Stimulated activated CD4-positive, alpha-beta T cell treated with anti-CD3 and anti-CD28 coated beads, Interleukin-4, amount 100 ng/mL, for 4 hours (primary cell): ENCODE results near the gene PTPRT.
"Not testable (repeated sequence)": the region's sequence is repeated elsewhere in the genome, so short reads cannot be mapped to it uniquely, and the experiment has no call there.

ENCODE experiments used
- DNase-seq, 2 experiments: peaks; one replicate each; pipeline ENCODE4 v3.0.0-alpha.2; 2020

Gene PTPRT

DNA sequence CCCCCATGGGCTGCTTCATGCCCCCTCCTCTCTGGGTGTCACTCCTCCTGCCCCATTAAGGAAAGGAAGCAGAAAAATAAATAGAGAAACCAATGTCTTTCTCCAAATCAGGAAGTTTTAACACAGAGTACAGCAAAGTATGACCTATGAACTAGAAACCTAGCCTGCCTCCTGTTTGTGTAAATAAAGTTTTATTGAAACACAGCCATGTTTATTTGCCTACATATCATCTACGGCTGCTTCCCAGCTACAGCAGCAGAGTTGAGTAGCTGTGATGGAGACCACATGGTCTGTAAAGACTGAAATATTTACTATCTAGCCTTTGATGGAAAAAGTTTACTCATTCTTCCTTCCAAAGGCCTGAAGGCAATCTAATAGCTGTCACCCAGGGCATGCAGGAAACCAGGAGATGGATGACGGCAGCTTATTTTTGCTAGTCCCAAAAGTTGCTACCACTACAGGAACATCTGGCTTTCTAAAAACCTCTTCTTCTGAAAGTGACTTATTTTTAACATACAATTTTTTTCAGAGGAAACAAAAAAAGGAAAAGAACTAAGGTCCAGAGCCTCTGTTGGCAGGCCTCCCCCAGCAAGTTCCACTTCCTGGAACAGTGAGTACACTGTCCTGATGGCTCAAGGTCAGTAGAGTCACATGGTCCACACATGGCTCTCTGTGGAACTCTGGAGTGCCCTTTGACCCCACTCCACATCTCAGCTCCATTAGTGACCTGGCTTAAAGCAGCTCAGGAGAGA, 287.8 kb downstream of the PTPRT start:
- no peak for DNase-seq

DNA sequence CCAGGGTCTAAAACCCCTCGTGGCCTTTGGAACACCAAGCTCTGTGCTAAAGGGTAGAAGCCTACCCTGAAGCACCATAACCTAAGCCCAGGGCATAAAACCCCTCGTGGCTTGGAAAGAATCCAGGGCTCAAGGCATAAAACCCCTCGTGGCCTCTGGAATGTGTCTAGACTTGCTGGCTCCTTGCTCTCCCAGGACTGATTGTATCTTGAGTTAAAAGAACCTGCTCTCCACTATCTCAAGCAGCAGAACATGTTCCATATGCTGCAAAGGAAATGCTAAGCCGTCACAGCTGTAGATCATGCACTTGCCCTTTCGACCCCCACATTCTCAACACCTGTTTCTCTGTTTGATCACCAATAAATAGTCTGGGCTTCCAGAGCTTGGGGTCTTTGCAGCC, 288.9 kb downstream of the PTPRT start:
- DNase-seq = not testable (repeated sequence)

DNA sequence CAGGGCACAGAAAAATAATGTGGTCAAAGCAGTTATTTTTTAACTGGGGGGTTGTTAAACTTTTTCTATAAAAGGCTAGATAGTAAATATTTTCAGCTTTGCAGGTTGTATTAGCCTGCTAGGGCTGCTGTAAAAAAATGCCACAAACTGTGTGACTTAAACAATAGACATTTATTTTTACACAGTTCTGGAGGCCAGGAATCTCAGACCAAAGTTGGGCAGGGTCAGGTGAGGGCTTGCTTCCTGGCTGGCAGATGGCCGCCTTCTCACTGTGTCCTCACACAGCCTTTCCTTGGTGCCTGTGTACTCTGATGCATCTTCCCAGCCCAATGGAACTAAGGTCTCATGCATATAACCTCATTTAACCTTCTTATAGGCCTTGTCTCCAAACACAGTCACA, 294.7 kb downstream of the PTPRT start:
- no peak for DNase-seq

DNA sequence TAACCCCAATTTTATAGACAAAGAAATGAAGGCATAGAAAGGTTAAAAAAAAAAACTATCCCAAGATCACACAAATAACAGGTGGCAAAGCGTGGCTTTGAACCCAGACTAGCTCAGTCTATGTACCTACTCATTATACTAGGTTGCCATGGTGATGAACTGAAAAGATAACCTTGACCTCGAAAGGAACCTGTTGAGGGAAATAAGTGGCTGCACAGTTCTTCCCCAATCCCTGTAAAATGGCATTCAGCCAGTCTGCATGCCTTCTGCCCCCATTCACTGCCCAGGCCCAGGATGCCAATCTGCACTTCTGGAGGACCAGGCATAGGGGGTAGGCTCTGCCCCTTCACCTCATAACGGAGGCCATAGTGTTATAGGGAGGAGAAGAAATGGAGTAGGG, 295.2 kb downstream of the PTPRT start:
- DNase-seq = no peak

DNA sequence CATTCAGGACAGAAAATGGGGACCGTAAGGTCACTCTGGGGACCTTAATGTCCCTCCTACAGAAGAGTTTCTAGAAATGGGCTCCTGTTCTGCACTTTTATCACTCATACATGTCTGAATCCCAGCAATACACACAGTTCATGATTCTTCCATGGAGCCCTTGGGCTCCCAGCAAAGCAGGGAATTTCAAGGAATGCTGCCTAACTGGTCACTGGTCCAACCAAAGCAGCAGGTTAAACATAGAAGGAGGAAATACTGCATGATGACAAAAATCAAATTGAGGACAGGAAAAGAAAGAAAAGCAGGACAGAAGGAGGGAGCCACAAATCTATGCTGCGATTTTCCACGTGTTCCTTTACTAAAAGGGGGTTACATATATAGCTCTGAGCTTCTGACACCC, 300.2 kb downstream of the PTPRT start:
- DNase-seq = no peak

DNA sequence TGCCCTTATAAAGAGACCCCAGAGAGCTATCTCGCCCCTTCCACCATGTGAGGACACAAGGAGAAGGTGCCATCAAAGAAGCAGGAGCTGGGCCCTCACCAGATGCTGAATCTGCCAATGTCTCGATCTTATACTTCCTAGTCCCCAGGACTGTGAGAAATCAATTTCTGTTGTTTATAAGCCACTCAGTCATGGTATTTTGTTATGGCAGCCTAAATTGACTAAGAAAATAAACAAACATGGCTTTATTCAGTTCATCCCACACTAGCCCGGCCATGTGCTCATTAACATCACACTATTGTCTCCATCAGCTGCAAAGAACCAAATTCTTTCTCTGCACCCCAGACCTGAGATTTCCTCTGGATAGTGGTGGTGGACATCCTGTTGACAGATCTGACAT, 302.4 kb downstream of the PTPRT start:
- no peak for DNase-seq

DNA sequence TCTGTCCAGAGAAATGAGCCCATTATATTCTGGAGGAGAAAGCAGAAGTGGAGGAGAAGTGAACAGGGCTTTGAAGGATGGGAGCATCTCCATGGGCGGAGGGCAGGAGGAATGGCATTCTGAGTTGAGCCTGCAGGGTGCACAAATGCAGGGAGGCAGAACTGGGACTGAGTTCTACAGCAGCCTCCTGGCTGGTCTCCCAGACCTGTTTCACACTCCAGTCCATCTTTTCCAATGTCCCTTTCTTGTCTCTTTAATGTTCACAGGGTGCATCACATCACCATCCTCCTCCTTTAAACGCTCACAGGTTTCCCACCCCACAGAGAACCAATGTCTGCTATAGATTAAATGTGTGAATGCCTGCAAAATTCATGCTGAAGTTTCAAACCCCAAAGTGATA, 302.9 kb downstream of the PTPRT start:
- no peak for DNase-seq

DNA sequence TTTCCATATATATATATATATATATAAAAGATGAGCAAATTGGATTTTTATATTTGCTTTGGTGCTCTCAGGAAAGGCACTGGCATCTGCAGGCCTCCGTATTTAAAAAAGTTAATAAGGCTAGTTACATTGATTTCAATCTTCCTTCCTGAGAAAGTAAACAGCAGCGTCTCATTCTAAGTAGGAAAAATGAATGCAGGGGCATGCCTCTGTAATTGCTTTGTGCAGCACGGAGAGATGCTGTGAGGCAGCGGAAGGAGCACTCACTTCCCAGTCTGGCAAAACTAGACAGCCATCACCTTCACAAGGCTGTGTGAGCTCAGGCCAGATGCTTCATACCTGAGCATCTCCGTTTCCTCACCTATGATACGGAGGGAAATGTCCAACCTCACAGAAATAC, 303.7 kb downstream of the PTPRT start:
- no peak for DNase-seq

DNA sequence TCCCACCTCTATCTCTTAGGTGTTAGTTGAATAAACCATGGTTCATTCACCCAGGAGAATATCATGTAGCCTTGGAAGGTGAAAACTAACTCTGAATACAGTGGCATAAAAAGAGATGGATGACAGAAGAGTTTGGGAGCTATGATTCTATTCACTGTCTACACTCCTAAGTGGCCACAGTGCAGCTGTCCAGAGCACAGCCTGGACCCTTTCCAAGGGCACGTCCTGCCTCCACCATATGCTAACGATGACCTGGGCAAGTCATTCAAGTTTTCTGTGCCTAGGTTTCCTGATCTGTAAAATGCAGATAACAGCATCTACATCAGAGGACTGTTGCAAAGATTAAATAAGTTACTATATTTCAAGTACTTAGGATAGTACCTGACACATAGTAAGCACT, 314.1 kb downstream of the PTPRT start:
- DNase-seq = no peak

DNA sequence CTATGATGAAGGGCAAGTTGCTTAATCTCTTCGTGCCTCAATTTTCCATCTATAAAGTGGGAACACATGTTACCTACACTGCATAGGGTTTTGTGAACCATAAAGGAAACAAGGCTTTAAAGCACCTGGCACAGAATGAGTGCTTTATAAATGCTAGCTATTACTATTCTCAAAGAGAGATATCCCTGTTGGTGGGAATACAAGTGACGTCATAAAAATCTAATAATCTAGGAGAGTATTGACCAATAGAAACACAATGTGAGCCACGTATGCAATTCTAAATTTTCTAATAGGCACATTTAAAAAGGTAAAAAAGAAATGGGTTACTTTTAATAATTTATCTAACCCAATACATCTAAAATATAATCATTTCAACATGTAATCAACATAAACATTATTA, 316.4 kb downstream of the PTPRT start:
- DNase-seq = no peak

DNA sequence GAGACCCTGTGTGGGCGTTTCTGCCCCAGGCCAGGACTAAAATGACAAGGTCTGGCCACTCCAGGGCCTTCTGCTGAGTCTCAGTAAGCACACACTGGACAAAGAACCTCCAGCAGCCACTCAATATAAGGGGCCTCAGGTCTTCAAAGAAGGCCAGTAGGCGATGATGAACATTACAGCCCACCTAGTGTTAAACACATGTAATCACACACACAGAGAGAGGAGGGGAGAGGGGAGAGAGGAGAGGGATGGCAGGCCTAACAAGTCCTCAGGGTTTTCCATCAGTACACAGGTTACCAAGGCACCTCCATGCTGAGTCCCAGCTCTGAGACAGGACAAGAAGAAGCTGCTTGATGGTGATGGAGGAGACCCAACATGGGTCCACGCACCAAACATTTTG, 325.6 kb downstream of the PTPRT start:
- no peak for DNase-seq

DNA sequence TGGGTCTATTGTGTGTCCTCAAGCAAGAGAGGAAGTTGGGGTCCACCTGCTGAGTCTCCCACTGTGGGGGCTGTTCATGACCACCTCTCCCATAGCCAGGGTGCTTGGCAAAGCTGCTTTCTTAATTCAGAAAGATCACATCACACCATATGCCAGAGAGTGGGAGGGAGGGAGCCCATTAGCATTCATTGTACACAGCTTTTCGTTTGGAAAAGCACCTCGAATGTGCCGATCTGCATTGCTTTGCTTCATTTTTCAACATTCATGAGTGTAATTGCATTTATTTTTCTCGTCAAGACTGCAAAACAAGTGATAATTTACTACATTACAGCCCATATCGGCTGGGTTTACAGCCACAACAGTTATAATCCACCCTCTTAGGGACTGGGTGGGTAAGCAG, 327.3 kb downstream of the PTPRT start:
- DNase-seq = no peak

DNA sequence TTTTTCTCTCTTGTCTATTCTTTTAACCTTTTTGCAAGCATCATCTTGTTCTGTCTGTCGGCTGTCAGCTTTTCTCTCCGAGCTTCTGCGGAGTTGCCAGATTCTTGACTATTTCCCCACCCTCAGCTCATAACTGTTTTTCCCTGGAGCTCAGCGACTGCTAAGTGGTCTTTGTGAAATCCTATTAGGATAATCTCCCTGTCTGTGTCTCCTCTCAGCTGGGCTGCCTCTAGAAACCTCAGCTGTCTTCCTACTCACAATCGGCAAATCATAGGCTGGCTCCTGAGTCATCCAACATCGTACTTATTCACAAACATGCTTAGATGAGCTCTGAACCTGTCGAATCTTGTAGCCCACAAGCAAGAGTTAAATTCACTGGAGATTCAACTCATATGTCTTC, 332.3 kb downstream of the PTPRT start:
- no peak for DNase-seq

DNA sequence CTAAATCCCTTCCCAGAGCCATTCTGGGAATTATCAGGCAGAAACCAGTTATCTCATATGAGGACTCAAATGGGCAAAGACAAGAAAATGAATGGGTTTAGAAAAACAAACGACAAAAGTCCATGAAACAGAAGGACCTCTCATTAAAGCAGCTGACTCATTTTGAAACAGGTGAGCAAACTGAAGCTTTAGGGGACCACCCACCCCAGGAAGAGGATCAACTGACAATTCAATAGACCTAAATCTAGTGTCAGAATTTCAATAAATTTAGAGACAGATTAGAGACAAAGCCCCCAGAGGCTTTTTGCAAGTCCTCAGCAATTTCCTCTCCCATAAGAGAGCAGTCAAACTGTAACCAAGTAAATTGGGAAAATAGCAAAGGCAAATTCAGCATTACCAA, 333.8 kb downstream of the PTPRT start:
- DNase-seq = no peak

DNA sequence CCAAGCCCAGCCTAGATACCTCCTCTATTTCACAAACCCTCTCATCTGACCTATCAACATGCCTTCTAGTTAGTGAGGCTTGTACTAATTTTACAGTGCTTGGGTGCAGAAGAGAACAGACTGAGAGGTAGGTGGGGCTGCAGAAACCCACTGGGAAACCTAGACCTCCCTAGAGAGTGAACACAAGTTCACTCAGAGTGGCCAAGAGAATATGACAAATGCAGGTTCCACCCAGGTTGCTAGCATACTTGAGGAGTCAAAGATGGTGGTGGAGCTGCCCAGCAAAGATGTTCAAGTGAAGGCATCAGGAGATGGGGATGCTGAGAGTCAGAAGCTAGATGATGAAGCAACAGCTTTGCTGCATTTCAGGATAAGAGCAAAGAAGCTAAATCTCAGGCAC, 337.0 kb downstream of the PTPRT start:
- no peak for DNase-seq

DNA sequence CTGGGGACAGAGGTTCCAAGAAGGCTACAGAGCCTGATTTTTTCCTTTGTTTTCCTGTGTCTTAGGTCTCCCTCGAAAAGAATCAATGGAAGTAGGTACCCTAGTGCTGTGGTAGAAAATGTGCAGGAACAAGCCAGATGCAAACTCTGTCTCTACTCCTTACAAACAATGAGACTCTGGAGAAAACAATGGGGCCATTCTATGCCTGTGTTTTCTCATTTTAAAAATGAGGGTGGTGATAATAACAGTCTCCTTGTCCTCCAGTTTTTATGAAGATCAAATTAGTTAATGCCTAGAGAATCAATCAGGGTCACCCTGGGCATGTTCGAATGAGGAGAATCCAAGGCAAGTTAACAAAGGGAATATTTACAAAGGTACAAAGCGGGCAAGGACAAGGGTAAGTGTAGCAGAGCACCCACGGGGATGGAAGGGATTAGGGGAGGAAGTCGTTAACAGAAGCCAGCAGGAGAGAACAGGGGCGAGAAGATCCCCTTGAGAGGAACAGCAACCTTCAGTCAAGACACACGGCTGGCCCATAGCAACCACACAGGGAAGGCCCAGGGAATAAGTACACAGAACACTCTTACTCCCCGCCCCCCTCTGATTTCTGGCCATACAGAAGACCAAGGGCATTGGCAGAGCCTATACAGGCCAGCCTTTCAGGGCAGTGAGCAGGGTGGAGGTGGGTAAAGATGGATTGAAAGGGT, 342.8 kb downstream of the PTPRT start:
- no peak for DNase-seq

DNA sequence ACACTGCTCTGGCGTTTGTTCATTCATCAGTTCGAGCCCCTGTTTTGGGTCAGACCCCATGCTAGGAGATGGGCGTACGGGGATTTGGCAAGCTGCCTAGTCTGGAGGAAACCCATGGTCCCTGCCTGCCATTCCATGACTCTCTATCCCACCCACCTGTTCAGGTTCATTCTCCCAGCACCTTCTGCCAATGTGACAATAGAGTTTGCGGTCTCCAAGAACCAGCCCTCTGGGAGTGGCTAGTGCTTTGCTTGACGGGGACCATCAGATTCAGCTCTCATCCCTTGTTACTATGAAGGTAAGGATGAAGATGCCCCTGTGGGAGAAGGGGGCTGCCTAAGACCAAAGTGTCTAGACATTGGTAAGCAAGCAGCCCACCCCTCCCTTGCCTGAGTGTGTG, 345.0 kb downstream of the PTPRT start:
- no peak for DNase-seq

DNA sequence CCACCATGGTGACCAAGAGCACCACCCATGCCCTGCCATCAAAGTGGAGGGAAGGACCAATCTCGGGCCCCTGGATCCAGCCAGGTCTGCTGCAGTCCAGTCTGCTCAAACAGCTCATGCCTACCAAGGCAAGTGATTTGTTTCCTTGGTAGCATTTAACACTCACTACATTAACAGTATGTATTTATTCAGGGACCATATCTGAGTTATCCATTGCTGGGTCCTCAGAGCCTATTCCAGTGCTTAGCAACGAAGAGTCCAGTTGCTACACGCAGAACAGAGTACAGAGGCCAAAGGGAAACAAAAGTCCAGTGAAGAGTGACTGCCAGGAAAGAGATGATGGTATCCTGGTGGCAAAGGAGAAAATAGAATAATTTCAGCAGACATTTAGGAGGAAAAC, 352.2 kb downstream of the PTPRT start:
- no peak for DNase-seq

DNA sequence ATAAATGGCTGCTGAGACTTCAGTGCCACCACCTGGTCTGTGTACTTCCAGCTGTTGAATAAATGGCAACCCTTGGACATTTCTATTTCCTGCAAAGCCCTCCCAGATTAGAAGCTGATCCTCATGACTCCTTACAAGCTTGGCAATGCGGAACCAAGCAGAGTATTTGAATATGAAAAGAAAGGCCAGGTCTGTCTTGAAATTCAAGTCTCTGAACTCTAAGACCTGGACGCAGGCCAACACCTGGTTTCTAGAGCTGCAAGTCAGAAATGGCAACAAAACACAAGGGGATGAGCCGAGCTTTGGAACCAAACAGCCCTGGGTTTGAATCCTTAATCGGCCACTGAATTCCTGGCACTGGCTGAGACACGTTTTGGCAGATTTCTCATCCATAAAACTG, 353.4 kb downstream of the PTPRT start:
- DNase-seq = no peak

DNA sequence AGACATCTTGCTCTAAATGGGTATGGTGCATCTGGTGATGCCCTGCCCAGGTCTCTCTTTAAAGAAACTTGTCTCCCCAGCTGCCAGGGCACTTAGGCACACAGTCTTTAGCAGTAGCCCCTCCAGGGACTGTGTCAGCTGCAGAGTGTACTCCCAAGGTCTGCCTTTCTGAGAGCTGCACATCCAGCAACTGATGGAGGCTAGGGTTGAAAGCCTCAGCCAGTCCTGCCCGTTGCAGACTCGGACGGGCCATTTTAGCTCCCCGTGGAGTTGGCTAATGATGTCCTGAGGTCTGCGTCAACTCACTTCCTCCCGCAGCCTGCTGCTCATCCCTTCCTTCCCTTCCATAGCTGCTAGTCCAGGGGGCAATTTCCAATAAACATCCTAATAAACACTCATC, 381.8 kb downstream of the PTPRT start:
- DNase-seq = no peak

DNA sequence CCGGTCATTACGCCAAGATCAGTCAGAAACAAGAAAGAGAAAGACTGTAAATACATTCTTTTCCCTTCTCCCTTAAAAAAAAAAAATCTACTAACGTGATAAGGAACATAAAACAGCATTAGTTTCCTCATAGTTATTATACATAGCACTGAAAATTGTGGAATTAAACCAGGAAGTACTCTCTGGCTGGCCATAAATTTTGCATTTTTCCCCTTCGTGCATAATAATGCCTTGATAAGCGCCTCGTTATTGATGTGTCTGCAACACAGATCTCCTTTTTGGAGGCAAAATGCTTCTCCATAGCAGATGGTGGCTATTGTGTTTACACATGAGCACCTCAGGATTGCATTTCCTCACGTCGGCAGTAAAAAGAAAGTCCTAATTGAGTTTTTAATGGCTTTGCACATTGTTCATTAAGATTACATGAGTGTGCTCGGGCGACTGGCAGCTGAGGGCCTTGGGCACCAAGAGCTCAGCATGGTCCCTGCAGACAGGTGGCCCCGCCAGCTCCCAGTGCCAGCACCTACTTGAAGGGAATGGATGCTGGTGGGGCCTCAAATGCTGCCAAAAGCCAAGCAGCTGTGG, 394.5 kb downstream of the PTPRT start:
- no peak for DNase-seq

DNA sequence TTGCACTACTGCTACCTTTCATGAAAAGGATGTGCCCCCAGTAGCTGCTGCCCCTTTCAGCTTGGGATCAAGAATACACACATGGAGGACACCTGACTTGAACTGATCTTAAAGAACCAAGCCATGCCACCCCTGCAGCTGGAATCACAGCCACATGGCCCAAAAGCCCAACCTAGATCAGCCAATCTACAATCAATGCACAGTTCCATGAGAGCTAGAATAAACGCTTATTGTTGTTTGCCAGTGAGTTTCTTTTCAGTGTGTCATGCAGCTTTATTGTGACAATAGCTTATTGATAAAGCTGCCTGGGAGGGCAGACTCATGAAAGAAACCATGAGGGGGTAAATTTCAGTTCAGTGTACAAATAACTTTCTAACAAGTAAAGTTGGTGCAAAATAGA, 397.7 kb downstream of the PTPRT start:
- DNase-seq = no peak

DNA sequence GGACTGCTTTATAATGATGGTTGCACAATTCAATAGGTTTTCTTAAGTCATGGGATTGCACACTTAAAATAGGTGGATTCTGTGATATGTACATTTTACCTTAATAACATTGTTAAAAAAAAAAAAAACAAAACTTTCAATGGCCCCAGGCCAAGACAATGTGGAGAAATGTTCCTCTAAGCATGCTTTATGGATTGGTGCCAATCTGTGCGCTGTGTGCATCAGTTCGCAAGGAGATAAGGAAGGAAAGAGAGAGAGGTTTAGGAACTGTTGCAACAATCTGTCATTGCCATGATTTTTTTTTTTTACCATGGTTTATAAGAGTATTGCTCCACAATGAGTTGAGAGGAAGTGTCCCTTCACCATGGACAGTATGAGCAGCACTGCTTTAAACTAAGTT, 399.6 kb downstream of the PTPRT start:
- no peak for DNase-seq

DNA sequence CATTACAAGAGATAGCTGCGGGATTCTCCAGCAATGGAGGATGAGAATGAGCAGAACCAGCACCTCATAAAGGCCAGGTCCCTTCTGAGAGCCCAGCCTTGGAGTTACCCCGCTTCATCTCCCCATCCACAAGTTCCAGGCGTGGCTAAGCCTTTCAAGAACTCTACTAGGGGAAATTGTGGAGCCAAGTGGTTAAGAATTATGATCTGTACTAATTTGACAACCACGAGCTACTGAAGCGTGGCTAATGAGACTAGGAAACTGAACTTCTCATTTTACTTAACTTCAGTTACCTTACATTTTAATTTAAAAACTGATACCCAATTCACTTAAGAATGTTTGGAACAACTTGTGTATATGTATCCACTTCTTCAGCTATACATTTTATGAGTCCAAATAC, 401.0 kb downstream of the PTPRT start:
- no peak for DNase-seq

DNA sequence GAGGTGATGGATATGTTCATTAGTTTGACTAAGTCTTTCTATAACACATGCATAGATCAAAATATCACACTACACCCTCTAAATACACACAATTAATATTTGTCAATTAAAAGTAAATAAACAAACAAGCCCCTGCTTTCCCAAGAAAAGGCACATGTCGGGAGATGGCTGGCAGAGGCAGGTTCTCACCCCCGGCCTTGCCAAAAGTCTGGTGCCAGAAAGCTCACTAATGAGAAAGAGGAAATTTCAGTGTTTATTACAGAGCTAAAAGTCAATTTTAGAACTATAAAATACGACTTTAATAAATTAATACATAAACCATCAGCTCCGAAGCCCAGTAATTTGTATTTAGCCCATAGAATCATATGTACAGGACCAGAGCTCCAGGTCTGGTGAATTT, 404.7 kb downstream of the PTPRT start:
- no peak for DNase-seq
